GM12892 (cell line): Measurements from ENCODE around the gene IL19.

Experiments used
- DNase-seq: peaks from one replicate; pipeline ENCODE4 v3.0.0; 2011; ENCODE audit not compliant: insufficient read length
- FAIRE-seq: peaks from 2 replicates; lab custom pipeline; 2011; peaks lifted over from hg19 to GRCh38; lab: Jason Lieb, UNC
- POLR2A ChIP-seq: IDR thresholded peaks from 2 replicates; pipeline ENCODE4 v1.6.1; 2011; ENCODE audit warnings: low read depth, low read length, control low read depth
- POLR2AphosphoS5 ChIP-seq: IDR thresholded peaks from 2 replicates; pipeline ENCODE4 v1.6.1; 2011; ENCODE audit warnings: low read depth, low read length, control low read depth
- TAF1 ChIP-seq: IDR thresholded peaks from 2 replicates; pipeline ENCODE4 v1.6.1; 2011; ENCODE audit warnings: low read depth, mild to moderate bottlenecking, control low read depth, low read length, borderline replicate concordance

IL19 gene

GRCh38 chr1:206783506-206783905 is 12.9 kb downstream of the IL19 start:
- DNase-seq (no peak), FAIRE-seq (peak; percentile 9)
- TF ChIP-seq POLR2A (no peak), POLR2AphosphoS5 (no peak), TAF1 (no peak)

- TF ChIP-seq POLR2A (no peak; the same call in 1 of the 2 replicates), POLR2AphosphoS5 (peak; percentile 48; the same call in 1 of the 2 replicates)
- FAIRE-seq (peak; percentile 95), DNase-seq (peak; percentile 55)
Measured at GRCh38 chr1:206784471-206784903, 13.9 kb downstream of the IL19 start.

GRCh38 chr1:206785182-206785765 is 14.7 kb downstream of the IL19 start:
- no peak for TF ChIP-seq POLR2A
- TF ChIP-seq TAF1: 0 out of 2 replicates have a peak, but pooled peaks have one; percentile 2
- TF ChIP-seq POLR2AphosphoS5: no peak
- no peak for DNase-seq

GRCh38 chr1:206786212-206786886 is 15.8 kb downstream of the IL19 start:
- FAIRE-seq (no peak), DNase-seq (no peak)
- TF ChIP-seq POLR2AphosphoS5 (no peak), POLR2A (no peak), TAF1 (no peak)

More at GRCh38 chr1:206785182-206785765, 14.7 kb downstream of the IL19 start:
- FAIRE-seq: no peak

GRCh38 chr1:206787891-206788290 is 17.3 kb downstream of the IL19 start:
- TF ChIP-seq TAF1: no peak
- TF ChIP-seq POLR2AphosphoS5: no peak
- no peak for TF ChIP-seq POLR2A
- no peak for FAIRE-seq

GRCh38 chr1:206788487-206789050 is 18.0 kb downstream of the IL19 start:
- FAIRE-seq (no peak), DNase-seq (no peak)
- TF ChIP-seq TAF1: no peak

More at GRCh38 chr1:206787891-206788290, 17.3 kb downstream of the IL19 start:
- no peak for DNase-seq

- TF ChIP-seq POLR2A (no peak), POLR2AphosphoS5 (no peak), TAF1 (no peak)
- no peak for FAIRE-seq
- DNase-seq: no peak
Measured at GRCh38 chr1:206790502-206791250, 20.1 kb downstream of the IL19 start.

- no peak for TF ChIP-seq POLR2AphosphoS5
- no peak for TF ChIP-seq POLR2A
- TF ChIP-seq TAF1: no peak
- DNase-seq (peak; percentile 33), FAIRE-seq (peak; percentile 77)
Measured at GRCh38 chr1:206792939-206793607, 22.5 kb downstream of the IL19 start.

- TF ChIP-seq POLR2AphosphoS5 (no peak), POLR2A (no peak), TAF1 (no peak)
- DNase-seq (no peak), FAIRE-seq (no peak)
Measured at GRCh38 chr1:206793620-206794019, 23.0 kb downstream of the IL19 start.

GRCh38 chr1:206794294-206794908 is 23.8 kb downstream of the IL19 start:
- FAIRE-seq: no peak
- DNase-seq: no peak
- TF ChIP-seq POLR2AphosphoS5: no peak
- no peak for TF ChIP-seq POLR2A
- no peak for TF ChIP-seq TAF1

- DNase-seq (no peak), FAIRE-seq (no peak)
- no peak for TF ChIP-seq POLR2A
- no peak for TF ChIP-seq POLR2AphosphoS5
- TF ChIP-seq TAF1: no peak
Measured at GRCh38 chr1:206796116-206796515, 25.5 kb downstream of the IL19 start.
